GM23338 (cell line): Measurements from ENCODE around the gene ZNF189. TPM values are rescaled to one million over a fixed set of nuclear protein-coding genes. Genes with fewer than 3 reads are reported as not detected.

Experiments
- ATAC-seq: fragments of 200-7000 bp; cut with Tn5 transposase; 3 replicates; pipeline ENCODE4 v1.9.1; 2020
- DNase-seq: peaks from one replicate; pipeline ENCODE4 v3.0.0-alpha.2; 2015; ENCODE audit warnings: low spot score
- H2AFZ ChIP-seq: fragments of 200-600 bp; sonication (generic); 2 replicates; pipeline ENCODE4 v1.8.0; 2016; ENCODE audit warnings: antibody characterized with exemption, mild to moderate bottlenecking, moderate library complexity
- H3F3A ChIP-seq: fragments of 200-600 bp; sonication (generic); replicated peaks from 2 replicates; pipeline ENCODE4 v1.8.0; 2017; ENCODE audit warnings: antibody characterized with exemption, mixed run types, low read depth
- H3K27ac ChIP-seq: fragments of 200-600 bp; sonication (generic); 2 replicates; pipeline ENCODE4 v1.6.1; 2016; ENCODE audit warnings: low read depth
- H3K27me3 ChIP-seq: fragments of 200-600 bp; sonication (generic); 2 replicates; pipeline ENCODE4 v1.8.0; 2016; ENCODE audit warnings: mild to moderate bottlenecking, mixed run types, moderate library complexity; ENCODE audit not compliant: insufficient read depth
- H3K36me3 ChIP-seq: fragments of 200-600 bp; sonication (generic); 2 replicates; pipeline ENCODE4 v1.8.0; 2016; ENCODE audit warnings: mild to moderate bottlenecking; ENCODE audit not compliant: insufficient read depth
- H3K4me1 ChIP-seq: fragments of 200-600 bp; sonication (generic); 2 replicates; pipeline ENCODE4 v1.8.0; 2016; ENCODE audit warnings: mild to moderate bottlenecking, moderate library complexity; ENCODE audit not compliant: insufficient read depth
- H3K4me2 ChIP-seq: fragments of 200-600 bp; sonication (generic); 2 replicates; pipeline ENCODE4 v1.7.1; 2017; ENCODE audit warnings: mixed run types
- H3K4me3 ChIP-seq: fragments of 200-600 bp; sonication (generic); 2 replicates; pipeline ENCODE4 v1.6.1; 2016; ENCODE audit warnings: mixed run types
- H3K79me2 ChIP-seq: fragments of 200-600 bp; sonication (generic); replicated peaks from 2 replicates; pipeline ENCODE4 v1.8.0; 2017; ENCODE audit warnings: mild to moderate bottlenecking; ENCODE audit not compliant: insufficient read depth
- H3K9me2 ChIP-seq: fragments of 200-600 bp; sonication (generic); 2 replicates; pipeline ENCODE4 v1.8.0; 2017; ENCODE audit not compliant: insufficient read depth
- H4K20me1 ChIP-seq: fragments of 200-600 bp; sonication (generic); replicated peaks from 2 replicates; pipeline ENCODE4 v1.8.0; 2017; ENCODE audit warnings: mild to moderate bottlenecking; ENCODE audit not compliant: insufficient read depth
- H3K27ac Mint-ChIP-seq: 2 replicates; pipeline ENCODE4 v1.8.0; 2020; ENCODE audit warnings: inconsistent platforms, mild to moderate bottlenecking, moderate library complexity, mixed read lengths
- H3K27me3 Mint-ChIP-seq: 3 replicates; pipeline ENCODE4 v1.8.0; 2022; ENCODE audit warnings: low read depth, mild to moderate bottlenecking, moderate library complexity, mixed read lengths, inconsistent platforms; ENCODE audit not compliant: insufficient read depth, poor library complexity
- H3K36me3 Mint-ChIP-seq: 3 replicates; pipeline ENCODE4 v1.8.0; 2021; ENCODE audit warnings: low read depth, mild to moderate bottlenecking, inconsistent platforms, moderate library complexity, mixed read lengths
- H3K4me1 Mint-ChIP-seq: 3 replicates; pipeline ENCODE4 v1.8.0; 2020; ENCODE audit warnings: mild to moderate bottlenecking, inconsistent platforms, mixed read lengths
- H3K4me3 Mint-ChIP-seq: 3 replicates; pipeline ENCODE4 v1.8.0; 2021; ENCODE audit warnings: moderate library complexity, mild to moderate bottlenecking, inconsistent platforms, mixed read lengths
- H3K9me3 Mint-ChIP-seq: 3 replicates; pipeline ENCODE4 v1.8.0; 2020; ENCODE audit warnings: moderate library complexity, mild to moderate bottlenecking, inconsistent platforms, mixed read lengths
- CREB1 ChIP-seq: fragments of 250-450 bp; sonication (Bioruptor Pico); IDR thresholded peaks from 2 replicates; pipeline ENCODE4 v1.5.0; 2020; ENCODE audit warnings: low read depth, mild to moderate bottlenecking, moderate library complexity
- CTCF ChIP-seq, 2 experiments: fragments of 200-600 bp in 1 of 2; sonication (generic) in 1 of 2; conservative IDR thresholded peaks; 2 replicates each; pipeline versions ENCODE4 v1.5.1 to v1.6.1; 2016 to 2017; ENCODE audit warnings: antibody characterized with exemption in 2 of 2, low read depth in 2 of 2, mild to moderate bottlenecking in 2 of 2, moderate library complexity in 1 of 2
- EZH2phosphoT487 ChIP-seq: fragments of 200-600 bp; sonication (generic); IDR thresholded peaks from one replicate; pipeline ENCODE4 v1.8.1; 2018; ENCODE audit warnings: antibody characterized with exemption; ENCODE audit not compliant: unreplicated experiment
- NANOG ChIP-seq: IDR thresholded peaks from 2 replicates; pipeline ENCODE4 v1.6.1; 2016; ENCODE audit warnings: antibody characterized with exemption, borderline replicate concordance
- POLR2AphosphoS5 ChIP-seq: IDR thresholded peaks from 2 replicates; pipeline ENCODE4 v1.6.1; 2016; ENCODE audit warnings: antibody characterized with exemption, low read depth
- STAT1 ChIP-seq: IDR thresholded peaks from one replicate; pipeline ENCODE4 v1.6.1; 2016; ENCODE audit warnings: antibody characterized with exemption; ENCODE audit not compliant: unreplicated experiment
- ZNF114 ChIP-seq: fragments of 250-450 bp; sonication (Bioruptor Pico); IDR thresholded peaks from 2 replicates; pipeline ENCODE4 v1.5.0; 2020; ENCODE audit warnings: mild to moderate bottlenecking, moderate library complexity
- ZNF331 ChIP-seq: fragments of 250-450 bp; sonication (Bioruptor Pico); IDR thresholded peaks from 2 replicates; pipeline ENCODE4 v1.5.0; 2020; ENCODE audit warnings: low read depth, mild to moderate bottlenecking, moderate library complexity
- polyA plus RNA-seq: library from polyadenylated mRNA; unstranded; fragments of >200 nt; fragmentation: Nextera tagmentation; extraction: Ambion mirVana; gene quantifications from 2 replicates; pipeline ENCODE4 v1.2.1, GENCODE V29; 2016
- total RNA-seq: library from RNA; depleted of rRNA; stranded (reverse); fragments of >200 nt; shearing (Covaris generic); gene quantifications from 2 replicates; pipeline ENCODE4 v1.2.3, GENCODE V29; 2014
- TF ChIP-seq, protein P1 (sequence below): IDR thresholded peaks from one replicate; pipeline ENCODE4 v1.6.1; 2018; ENCODE audit warnings: antibody characterized with exemption; ENCODE audit not compliant: unreplicated experiment
- TF ChIP-seq, protein P2 (sequence below): fragments of 250-450 bp; sonication (Bioruptor Pico); IDR thresholded peaks from 2 replicates; pipeline ENCODE4 v1.5.0; 2020; ENCODE audit warnings: mild to moderate bottlenecking, moderate library complexity

ZNF189 gene
- total and polyA plus RNA-seq, 2 experiments from 2014 or later: 5.8 to 10.6 TPM

DNA sequence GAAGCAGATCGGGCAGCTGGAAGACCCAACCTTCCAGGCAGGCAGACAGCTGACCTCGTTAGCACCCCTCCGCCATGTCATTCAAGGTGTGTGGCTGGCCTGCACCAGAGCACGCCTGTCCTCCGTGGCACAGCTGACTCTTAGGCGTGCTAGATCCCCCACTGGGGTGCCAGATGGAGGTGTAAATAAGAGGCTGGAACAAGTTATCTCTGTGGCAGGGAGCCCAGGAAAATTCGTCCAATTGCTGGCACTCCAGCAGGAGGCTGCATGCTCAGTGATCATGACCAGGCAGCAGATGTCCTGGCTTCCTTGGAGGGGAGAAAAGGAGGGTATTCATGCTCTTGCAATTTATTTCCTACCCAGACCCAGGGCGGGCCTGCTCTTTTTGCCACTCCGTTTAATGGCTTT lies 44.7 kb downstream of the ZNF189 start:
- H3K27me3 ChIP-seq: no peaks in the 10 kb centered on the region
- H3K79me2 ChIP-seq: no peaks in the 10 kb centered on the region
- H3K27ac ChIP-seq: no peak overlapping the region
- TF ChIP-seq ZNF114: no peak
- H3K27ac Mint-ChIP-seq: no peak overlapping the region
- no peaks in the 10 kb centered on the region for H3K9me3 Mint-ChIP-seq
- no peaks in the 10 kb centered on the region for H3K9me2 ChIP-seq
- H3K36me3 Mint-ChIP-seq: no peaks in the 10 kb centered on the region
- no peak overlapping the region for H3K4me2 ChIP-seq
- ATAC-seq: no peak
- 0 out of 2 replicates have a peak overlapping the region, but pooled peaks have one; percentile 11 for H2AFZ ChIP-seq
- H3K36me3 ChIP-seq: no peaks in the 10 kb centered on the region
- no peaks in the 10 kb centered on the region; the same call in 2 of the 3 replicates for H3K4me1 Mint-ChIP-seq
- no peaks in the 10 kb centered on the region for H4K20me1 ChIP-seq
- no peak for DNase-seq
- H3F3A ChIP-seq: no peaks in the 10 kb centered on the region
- no peaks in the 10 kb centered on the region for H3K4me1 ChIP-seq
- no peak overlapping the region for H3K4me3 ChIP-seq
- no peak overlapping the region for H3K4me3 Mint-ChIP-seq
- H3K27me3 Mint-ChIP-seq: no peaks in the 10 kb centered on the region

GRCh38 chr9:101445353-101446029 lies 46.8 kb downstream of the ZNF189 start:
- Histone ChIP-seq H3K27ac (no peak overlapping the region), H3K36me3 (no peaks in the 10 kb centered on the region), H3K4me3 (no peak overlapping the region), H3K4me1 (0 out of 2 replicates have a peak, but pooled peaks cover 3% of the 10 kb centered on the region), H2AFZ (peak overlapping the region; percentile 56; the same call in 1 of the 2 replicates), H3K27me3 (no peaks in the 10 kb centered on the region), H3K79me2 (no peaks in the 10 kb centered on the region), H3K9me2 (no peaks in the 10 kb centered on the region), H4K20me1 (no peaks in the 10 kb centered on the region), H3F3A (no peaks in the 10 kb centered on the region), H3K4me2 (no peak overlapping the region)
- no peaks in the 10 kb centered on the region for H3K9me3 Mint-ChIP-seq
- H3K4me3 Mint-ChIP-seq: no peak overlapping the region
- ATAC-seq (no peak), DNase-seq (no peak)
- no peaks in the 10 kb centered on the region for H3K36me3 Mint-ChIP-seq
- peaks cover 4% of the 10 kb centered on the region for H3K27me3 Mint-ChIP-seq
- peaks cover 7% of the 10 kb centered on the region for H3K4me1 Mint-ChIP-seq
- H3K27ac Mint-ChIP-seq: no peak overlapping the region
- TF ChIP-seq CREB1 (CRISPR knock-in tag) (no peak), NANOG (no peak), CTCF (conservative IDR thresholded peaks at IDR 0.05; ENCODE audit: low read depth in 2 of 2) (no peak), ZNF114 (no peak), EZH2phosphoT487 (no peak), ZNF331 (CRISPR knock-in tag) (no peak), STAT1 (no peak), POLR2AphosphoS5 (no peak)
- TF ChIP-seq, protein P1, sequence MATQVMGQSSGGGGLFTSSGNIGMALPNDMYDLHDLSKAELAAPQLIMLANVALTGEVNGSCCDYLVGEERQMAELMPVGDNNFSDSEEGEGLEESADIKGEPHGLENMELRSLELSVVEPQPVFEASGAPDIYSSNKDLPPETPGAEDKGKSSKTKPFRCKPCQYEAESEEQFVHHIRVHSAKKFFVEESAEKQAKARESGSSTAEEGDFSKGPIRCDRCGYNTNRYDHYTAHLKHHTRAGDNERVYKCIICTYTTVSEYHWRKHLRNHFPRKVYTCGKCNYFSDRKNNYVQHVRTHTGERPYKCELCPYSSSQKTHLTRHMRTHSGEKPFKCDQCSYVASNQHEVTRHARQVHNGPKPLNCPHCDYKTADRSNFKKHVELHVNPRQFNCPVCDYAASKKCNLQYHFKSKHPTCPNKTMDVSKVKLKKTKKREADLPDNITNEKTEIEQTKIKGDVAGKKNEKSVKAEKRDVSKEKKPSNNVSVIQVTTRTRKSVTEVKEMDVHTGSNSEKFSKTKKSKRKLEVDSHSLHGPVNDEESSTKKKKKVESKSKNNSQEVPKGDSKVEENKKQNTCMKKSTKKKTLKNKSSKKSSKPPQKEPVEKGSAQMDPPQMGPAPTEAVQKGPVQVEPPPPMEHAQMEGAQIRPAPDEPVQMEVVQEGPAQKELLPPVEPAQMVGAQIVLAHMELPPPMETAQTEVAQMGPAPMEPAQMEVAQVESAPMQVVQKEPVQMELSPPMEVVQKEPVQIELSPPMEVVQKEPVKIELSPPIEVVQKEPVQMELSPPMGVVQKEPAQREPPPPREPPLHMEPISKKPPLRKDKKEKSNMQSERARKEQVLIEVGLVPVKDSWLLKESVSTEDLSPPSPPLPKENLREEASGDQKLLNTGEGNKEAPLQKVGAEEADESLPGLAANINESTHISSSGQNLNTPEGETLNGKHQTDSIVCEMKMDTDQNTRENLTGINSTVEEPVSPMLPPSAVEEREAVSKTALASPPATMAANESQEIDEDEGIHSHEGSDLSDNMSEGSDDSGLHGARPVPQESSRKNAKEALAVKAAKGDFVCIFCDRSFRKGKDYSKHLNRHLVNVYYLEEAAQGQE: no peak
- TF ChIP-seq, protein P2, sequence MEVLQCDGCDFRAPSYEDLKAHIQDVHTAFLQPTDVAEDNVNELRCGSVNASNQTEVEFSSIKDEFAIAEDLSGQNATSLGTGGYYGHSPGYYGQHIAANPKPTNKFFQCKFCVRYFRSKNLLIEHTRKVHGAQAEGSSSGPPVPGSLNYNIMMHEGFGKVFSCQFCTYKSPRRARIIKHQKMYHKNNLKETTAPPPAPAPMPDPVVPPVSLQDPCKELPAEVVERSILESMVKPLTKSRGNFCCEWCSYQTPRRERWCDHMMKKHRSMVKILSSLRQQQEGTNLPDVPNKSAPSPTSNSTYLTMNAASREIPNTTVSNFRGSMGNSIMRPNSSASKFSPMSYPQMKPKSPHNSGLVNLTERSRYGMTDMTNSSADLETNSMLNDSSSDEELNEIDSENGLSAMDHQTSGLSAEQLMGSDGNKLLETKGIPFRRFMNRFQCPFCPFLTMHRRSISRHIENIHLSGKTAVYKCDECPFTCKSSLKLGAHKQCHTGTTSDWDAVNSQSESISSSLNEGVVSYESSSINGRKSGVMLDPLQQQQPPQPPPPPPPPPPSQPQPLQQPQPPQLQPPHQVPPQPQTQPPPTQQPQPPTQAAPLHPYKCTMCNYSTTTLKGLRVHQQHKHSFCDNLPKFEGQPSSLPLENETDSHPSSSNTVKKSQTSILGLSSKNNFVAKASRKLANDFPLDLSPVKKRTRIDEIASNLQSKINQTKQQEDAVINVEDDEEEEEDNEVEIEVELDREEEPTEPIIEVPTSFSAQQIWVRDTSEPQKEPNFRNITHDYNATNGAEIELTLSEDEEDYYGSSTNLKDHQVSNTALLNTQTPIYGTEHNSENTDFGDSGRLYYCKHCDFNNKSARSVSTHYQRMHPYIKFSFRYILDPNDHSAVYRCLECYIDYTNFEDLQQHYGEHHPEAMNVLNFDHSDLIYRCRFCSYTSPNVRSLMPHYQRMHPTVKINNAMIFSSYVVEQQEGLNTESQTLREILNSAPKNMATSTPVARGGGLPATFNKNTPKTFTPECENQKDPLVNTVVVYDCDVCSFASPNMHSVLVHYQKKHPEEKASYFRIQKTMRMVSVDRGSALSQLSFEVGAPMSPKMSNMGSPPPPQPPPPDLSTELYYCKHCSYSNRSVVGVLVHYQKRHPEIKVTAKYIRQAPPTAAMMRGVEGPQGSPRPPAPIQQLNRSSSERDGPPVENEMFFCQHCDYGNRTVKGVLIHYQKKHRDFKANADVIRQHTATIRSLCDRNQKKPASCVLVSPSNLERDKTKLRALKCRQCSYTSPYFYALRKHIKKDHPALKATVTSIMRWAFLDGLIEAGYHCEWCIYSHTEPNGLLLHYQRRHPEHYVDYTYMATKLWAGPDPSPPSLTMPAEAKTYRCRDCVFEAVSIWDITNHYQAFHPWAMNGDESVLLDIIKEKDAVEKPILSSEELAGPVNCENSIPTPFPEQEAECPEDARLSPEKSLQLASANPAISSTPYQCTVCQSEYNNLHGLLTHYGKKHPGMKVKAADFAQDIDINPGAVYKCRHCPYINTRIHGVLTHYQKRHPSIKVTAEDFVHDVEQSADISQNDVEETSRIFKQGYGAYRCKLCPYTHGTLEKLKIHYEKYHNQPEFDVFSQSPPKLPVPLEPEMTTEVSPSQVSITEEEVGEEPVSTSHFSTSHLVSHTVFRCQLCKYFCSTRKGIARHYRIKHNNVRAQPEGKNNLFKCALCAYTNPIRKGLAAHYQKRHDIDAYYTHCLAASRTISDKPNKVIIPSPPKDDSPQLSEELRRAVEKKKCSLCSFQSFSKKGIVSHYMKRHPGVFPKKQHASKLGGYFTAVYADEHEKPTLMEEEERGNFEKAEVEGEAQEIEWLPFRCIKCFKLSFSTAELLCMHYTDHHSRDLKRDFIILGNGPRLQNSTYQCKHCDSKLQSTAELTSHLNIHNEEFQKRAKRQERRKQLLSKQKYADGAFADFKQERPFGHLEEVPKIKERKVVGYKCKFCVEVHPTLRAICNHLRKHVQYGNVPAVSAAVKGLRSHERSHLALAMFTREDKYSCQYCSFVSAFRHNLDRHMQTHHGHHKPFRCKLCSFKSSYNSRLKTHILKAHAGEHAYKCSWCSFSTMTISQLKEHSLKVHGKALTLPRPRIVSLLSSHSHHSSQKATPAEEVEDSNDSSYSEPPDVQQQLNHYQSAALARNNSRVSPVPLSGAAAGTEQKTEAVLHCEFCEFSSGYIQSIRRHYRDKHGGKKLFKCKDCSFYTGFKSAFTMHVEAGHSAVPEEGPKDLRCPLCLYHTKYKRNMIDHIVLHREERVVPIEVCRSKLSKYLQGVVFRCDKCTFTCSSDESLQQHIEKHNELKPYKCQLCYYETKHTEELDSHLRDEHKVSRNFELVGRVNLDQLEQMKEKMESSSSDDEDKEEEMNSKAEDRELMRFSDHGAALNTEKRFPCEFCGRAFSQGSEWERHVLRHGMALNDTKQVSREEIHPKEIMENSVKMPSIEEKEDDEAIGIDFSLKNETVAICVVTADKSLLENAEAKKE (CRISPR knock-in tag): no peak
